DOHH2 (cell line): Measurements from ENCODE around the gene SAE1.

Experiments
- H3F3A ChIP-seq: fragments of 200-600 bp; sonication (generic), shearing (Covaris generic); 2 replicates; pipeline ENCODE4 v1.6.0; 2016; ENCODE audit warnings: antibody characterized with exemption, mild to moderate bottlenecking; ENCODE audit not compliant: control insufficient read depth, insufficient read depth
- H3K27ac ChIP-seq: fragments of 200-600 bp; sonication (generic); 2 replicates; pipeline ENCODE4 v1.5.1; 2014; ENCODE audit warnings: low read depth, mild to moderate bottlenecking, low read length, moderate library complexity
- H3K27me3 ChIP-seq: fragments of 200-600 bp; sonication (generic); 2 replicates; pipeline ENCODE4 v1.6.1; 2014; ENCODE audit warnings: mild to moderate bottlenecking, low read length, mixed read lengths; ENCODE audit not compliant: control insufficient read depth
- H3K36me3 ChIP-seq: fragments of 200-600 bp; sonication (generic); 2 replicates; pipeline ENCODE4 v1.6.1; 2014; ENCODE audit warnings: mild to moderate bottlenecking, low read length, moderate library complexity, mixed read lengths; ENCODE audit not compliant: control insufficient read depth
- H3K4me1 ChIP-seq: fragments of 200-600 bp; sonication (generic); 2 replicates; pipeline ENCODE4 v1.6.1; 2014; ENCODE audit warnings: mild to moderate bottlenecking, low read length, mixed read lengths; ENCODE audit not compliant: control insufficient read depth
- H3K4me2 ChIP-seq: fragments of 200-600 bp; sonication (generic); 2 replicates; pipeline ENCODE4 v1.6.0; 2014; ENCODE audit warnings: mild to moderate bottlenecking, low read length, moderate library complexity
- H3K4me3 ChIP-seq: fragments of 200-600 bp; sonication (generic); 2 replicates; pipeline ENCODE4 v1.5.1; 2014; ENCODE audit warnings: mild to moderate bottlenecking, low read length, mixed read lengths
- H3K79me2 ChIP-seq: fragments of 200-600 bp; sonication (generic); 2 replicates; pipeline ENCODE4 v1.6.1; 2014; ENCODE audit warnings: mild to moderate bottlenecking, low read length, mixed read lengths; ENCODE audit not compliant: control insufficient read depth
- H3K9me2 ChIP-seq: fragments of 200-600 bp; sonication (generic); replicated peaks from 2 replicates; pipeline ENCODE4 v1.6.1; 2014; ENCODE audit warnings: mild to moderate bottlenecking, low read length, mixed read lengths; ENCODE audit not compliant: control insufficient read depth
- H3K9me3 ChIP-seq: fragments of 200-600 bp; sonication (generic); 2 replicates; pipeline ENCODE4 v1.6.1; 2014; ENCODE audit warnings: antibody characterized with exemption, low read length, mixed read lengths; ENCODE audit not compliant: control insufficient read depth, insufficient read depth
- H4K20me1 ChIP-seq: fragments of 200-600 bp; sonication (generic); 2 replicates; pipeline ENCODE4 v1.6.0; 2014; ENCODE audit warnings: low read depth, mild to moderate bottlenecking, antibody characterized with exemption, low read length, moderate library complexity; ENCODE audit not compliant: control insufficient read depth, insufficient read depth
- CTCF ChIP-seq: fragments of 200-600 bp; sonication (generic); IDR thresholded peaks from one replicate; pipeline ENCODE4 v1.5.1; 2014; ENCODE audit warnings: antibody characterized with exemption, mild to moderate bottlenecking, low read depth, low read length; ENCODE audit not compliant: poor library complexity, severe bottlenecking
- EZH2phosphoT487 ChIP-seq: fragments of 200-600 bp; sonication (generic); IDR thresholded peaks from 2 replicates; pipeline ENCODE4 v1.6.1; 2017; ENCODE audit warnings: borderline replicate concordance, mild to moderate bottlenecking, antibody characterized with exemption, low read length, moderate library complexity, mixed read lengths

The SAE1 gene

GRCh38 chr19:47158879-47159503 lies 28.4 kb downstream of the SAE1 start:
- Histone ChIP-seq H3K27ac (no peak overlapping the region), H3F3A (peaks cover 11% of the 10 kb centered on the region), H3K4me3 (no peak overlapping the region), H3K9me2 (no peaks in the 10 kb centered on the region), H3K36me3 (peaks cover 78% of the 10 kb centered on the region), H3K79me2 (peaks cover 69% of the 10 kb centered on the region), H3K4me1 (peaks cover 36% of the 10 kb centered on the region), H3K4me2 (no peak overlapping the region), H3K9me3 (no peaks in the 10 kb centered on the region), H3K27me3 (no peaks in the 10 kb centered on the region), H4K20me1 (peaks cover 7% of the 10 kb centered on the region)
- TF ChIP-seq CTCF (no peak), EZH2phosphoT487 (no peak)

DNA sequence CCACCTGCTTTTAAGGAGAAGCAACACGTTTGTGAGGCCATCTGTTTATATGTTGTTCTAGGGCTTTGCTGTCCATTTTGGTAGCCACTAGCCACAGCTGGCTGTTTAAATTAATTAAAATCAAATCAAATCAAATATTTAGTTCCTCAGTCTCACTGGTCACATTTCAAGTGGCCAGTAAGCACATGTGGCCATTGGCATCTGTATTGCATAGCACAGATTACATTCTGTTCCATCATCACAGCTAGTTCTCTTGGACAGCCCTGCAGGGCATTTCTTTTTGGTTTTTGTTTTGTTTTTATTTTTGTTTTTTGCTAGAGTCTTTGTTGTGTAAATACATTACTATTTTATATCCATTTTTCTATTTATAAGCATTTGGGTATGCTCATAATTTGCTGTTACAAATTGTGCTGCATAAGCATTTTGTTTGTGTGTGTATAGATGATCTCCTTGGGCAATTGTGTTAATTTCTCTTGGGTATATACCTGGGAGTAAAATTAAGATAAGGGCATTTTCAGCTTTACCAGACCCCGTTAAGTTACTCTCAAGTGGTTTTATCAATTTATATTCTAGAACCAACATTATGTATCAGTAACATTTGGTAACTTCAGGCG lies 31.3 kb downstream of the SAE1 start:
- Histone ChIP-seq H3K9me2 (no peaks in the 10 kb centered on the region), H4K20me1 (peaks cover 11% of the 10 kb centered on the region), H3K27ac (no peak overlapping the region), H3K9me3 (no peaks in the 10 kb centered on the region), H3K27me3 (no peaks in the 10 kb centered on the region), H3K4me2 (no peak overlapping the region), H3K4me3 (no peak overlapping the region), H3K79me2 (peaks cover 61% of the 10 kb centered on the region), H3K36me3 (peaks cover 68% of the 10 kb centered on the region), H3K4me1 (peaks cover 14% of the 10 kb centered on the region), H3F3A (peaks cover 3% of the 10 kb centered on the region; the same call in 1 of the 2 replicates)
- no peak for TF ChIP-seq CTCF
- TF ChIP-seq EZH2phosphoT487, result no peak

DNA sequence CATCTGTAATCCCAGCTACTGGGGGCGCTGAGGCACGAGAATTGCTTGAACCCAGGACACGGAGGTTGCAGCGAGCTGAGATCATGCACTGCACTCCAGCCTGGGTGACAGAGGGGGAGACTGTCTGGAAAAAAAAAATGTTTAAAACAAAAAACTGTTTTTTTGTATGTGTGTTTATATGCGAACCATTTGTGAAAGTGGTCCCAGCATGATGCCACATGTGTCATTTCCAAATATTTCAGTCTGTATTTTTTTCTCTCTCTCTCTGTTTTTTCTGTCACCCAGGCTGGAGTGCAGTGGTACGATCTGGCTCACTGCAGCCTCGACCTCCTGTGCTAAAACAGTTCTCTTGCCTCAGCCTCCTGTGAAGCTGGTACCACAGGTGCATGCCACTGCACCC lies 37.4 kb downstream of the SAE1 start:
- peaks cover 26% of the 10 kb centered on the region for H3K79me2 ChIP-seq
- no peaks in the 10 kb centered on the region for H3K27me3 ChIP-seq
- no peak overlapping the region for H3K4me3 ChIP-seq
- H3K36me3 ChIP-seq, result peaks cover 65% of the 10 kb centered on the region
- H4K20me1 ChIP-seq, result peaks cover 4% of the 10 kb centered on the region; the same call in 1 of the 2 replicates
- TF ChIP-seq EZH2phosphoT487, result no peak
- no peak for TF ChIP-seq CTCF
- H3F3A ChIP-seq, result 0 out of 2 replicates have a peak, but pooled peaks cover under 1% of the 10 kb centered on the region
- no peak overlapping the region for H3K4me2 ChIP-seq
- no peaks in the 10 kb centered on the region for H3K4me1 ChIP-seq
- H3K9me2 ChIP-seq, result no peaks in the 10 kb centered on the region
- H3K27ac ChIP-seq, result no peak overlapping the region
- H3K9me3 ChIP-seq, result no peaks in the 10 kb centered on the region
